Esophagus (tissue), 2 donors: ENCODE measurements around the gene CYB5R2. TPM values are rescaled to one million over a fixed set of nuclear protein-coding genes. Genes with fewer than 3 reads are reported as not detected.

ENCODE experiments used
- H3K27ac ChIP-seq, 2 donors: one replicate each; pipeline ENCODE4 v1.5.1; 2013; ENCODE audit warnings: low read depth in 2 of 2, mild to moderate bottlenecking in 2 of 2, inconsistent platforms in 1 of 2, low read length in 1 of 2, moderate library complexity in 1 of 2
- H3K27me3 ChIP-seq, 2 donors: one replicate each; pipeline ENCODE4 v1.6.1; 2013; ENCODE audit warnings: low read length in 2 of 2, control low read depth in 1 of 2, mild to moderate bottlenecking in 1 of 2; ENCODE audit not compliant: insufficient read depth in 2 of 2, control insufficient read depth in 1 of 2
- H3K36me3 ChIP-seq, 2 donors: one replicate each; pipeline ENCODE4 v1.6.1; 2013; ENCODE audit warnings: low read length in 1 of 2; ENCODE audit not compliant: control insufficient read depth in 2 of 2, insufficient read depth in 2 of 2
- H3K4me1 ChIP-seq, 2 donors: one replicate each; pipeline ENCODE4 v1.6.1; 2013; ENCODE audit warnings: low read length in 1 of 2; ENCODE audit not compliant: control insufficient read depth in 2 of 2, insufficient read depth in 2 of 2
- H3K4me3 ChIP-seq, 2 donors: one replicate each; pipeline ENCODE4 v1.5.1; 2013; ENCODE audit warnings: low read length in 2 of 2, mild to moderate bottlenecking in 2 of 2, low read depth in 1 of 2, moderate library complexity in 1 of 2
- H3K9me3 ChIP-seq, 2 donors: one replicate each; pipeline ENCODE4 v1.6.1; 2013; ENCODE audit warnings: mild to moderate bottlenecking in 2 of 2, low read depth in 1 of 2, low read length in 1 of 2, moderate library complexity in 1 of 2; ENCODE audit not compliant: control insufficient read depth in 2 of 2, insufficient read depth in 1 of 2
- WGBS, 2 donors: extraction: QIAGEN DNeasy Blood & Tissue Kit; methylation state at CpG; one replicate each; pipeline ENCODE4 v1.1.7; 2013; 5-methylcytosine and 5-hydroxymethylcytosine counted together
- polyA plus RNA-seq, 2 donors: library from polyadenylated mRNA; stranded (reverse); fragments of 200-250 nt; gene quantifications; one replicate each; pipeline ENCODE4 v1.2.3, GENCODE V29; 2013
- donor health status: healthy with polysubstance abuse.
- donor health status: Bipolar disorder and iron deficiency.

The CYB5R2 gene
- polyA plus RNA-seq, 2 donors: 10.0 to 20.7 TPM

GRCh38 chr11:7672276-7672959, 882 bp downstream of the CYB5R2 start:
- Histone ChIP-seq H3K27me3 (no peaks in the 10 kb centered on the region), H3K4me3 (peak overlapping the region in 1 of 2 donors; percentile 51), H3K27ac (peak overlapping the region; percentile 79 to 88), H3K4me1 (peaks cover 7 to 20% of the 10 kb centered on the region in 2 donors), H3K36me3 (no peaks in the 10 kb centered on the region), H3K9me3 (no peaks in the 10 kb centered on the region)
- WGBS, 2 donors: 89% methylated on average over 16 of the region's 16 CpGs

GRCh38 chr11:7671347-7672215, 1.7 kb downstream of the CYB5R2 start:
- no peaks in the 10 kb centered on the region for H3K9me3 ChIP-seq
- H3K27ac ChIP-seq: peak overlapping the region; percentile 79 to 88
- no peak overlapping the region for H3K4me3 ChIP-seq
- no peaks in the 10 kb centered on the region for H3K27me3 ChIP-seq
- 48 to 52% methylated on average over 10 of the region's 10 CpGs for WGBS, 2 donors
- H3K4me1 ChIP-seq: peaks cover 7 to 20% of the 10 kb centered on the region in 2 donors
- H3K36me3 ChIP-seq: no peaks in the 10 kb centered on the region

GRCh38 chr11:7670641-7671040, 2.7 kb downstream of the CYB5R2 start:
- H3K9me3 ChIP-seq: no peaks in the 10 kb centered on the region
- peaks cover 7 to 20% of the 10 kb centered on the region in 2 donors for H3K4me1 ChIP-seq
- WGBS, 2 donors: 61 to 75% methylated on average over 4 of the region's 4 CpGs
- peak overlapping the region; percentile 79 to 88 for H3K27ac ChIP-seq
- no peaks in the 10 kb centered on the region for H3K27me3 ChIP-seq
- peaks cover 0 to 1% of the 10 kb centered on the region in 2 donors for H3K36me3 ChIP-seq
- no peak overlapping the region for H3K4me3 ChIP-seq

DNA sequence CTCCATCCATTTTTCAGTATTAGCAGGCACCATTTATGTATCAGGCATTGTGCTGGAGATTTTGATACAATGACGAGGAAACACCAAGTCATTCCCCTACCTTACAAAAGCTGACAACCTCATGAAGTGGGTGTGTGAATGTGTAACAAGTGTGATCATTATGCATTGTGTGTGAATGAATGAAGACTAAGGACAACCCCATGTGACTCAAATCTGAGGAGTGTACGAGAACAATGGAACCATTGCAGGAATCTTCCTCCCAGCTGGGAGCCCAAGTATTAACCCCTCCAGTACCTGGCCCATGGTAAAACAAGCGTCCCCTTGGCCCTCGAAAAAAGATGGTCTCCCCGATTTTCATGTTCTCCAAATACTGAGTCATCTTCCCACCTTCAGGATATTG, 4.4 kb downstream of the CYB5R2 start:
- H3K4me1 ChIP-seq: peaks cover 7 to 23% of the 10 kb centered on the region in 2 donors
- peak overlapping the region; percentile 45 to 82 for H3K27ac ChIP-seq
- no peaks in the 10 kb centered on the region for H3K9me3 ChIP-seq
- 62 to 73% methylated on average over 5 of the region's 5 CpGs for WGBS, 2 donors
- peaks cover 4 to 5% of the 10 kb centered on the region in 2 donors for H3K36me3 ChIP-seq
- no peak overlapping the region for H3K4me3 ChIP-seq
- H3K27me3 ChIP-seq: no peaks in the 10 kb centered on the region

- peaks cover 4 to 5% of the 10 kb centered on the region in 2 donors for H3K36me3 ChIP-seq
- H3K4me1 ChIP-seq: peaks cover 7 to 19% of the 10 kb centered on the region in 2 donors
- no peaks in the 10 kb centered on the region for H3K27me3 ChIP-seq
- no peak overlapping the region for H3K4me3 ChIP-seq
- WGBS, 2 donors: 72 to 76% methylated on average over 7 of the region's 7 CpGs
- peak overlapping the region; percentile 45 to 82 for H3K27ac ChIP-seq
- H3K9me3 ChIP-seq: no peaks in the 10 kb centered on the region
These were observed 4.8 kb downstream of the CYB5R2 start for GRCh38 chr11:7668464-7668863.

DNA sequence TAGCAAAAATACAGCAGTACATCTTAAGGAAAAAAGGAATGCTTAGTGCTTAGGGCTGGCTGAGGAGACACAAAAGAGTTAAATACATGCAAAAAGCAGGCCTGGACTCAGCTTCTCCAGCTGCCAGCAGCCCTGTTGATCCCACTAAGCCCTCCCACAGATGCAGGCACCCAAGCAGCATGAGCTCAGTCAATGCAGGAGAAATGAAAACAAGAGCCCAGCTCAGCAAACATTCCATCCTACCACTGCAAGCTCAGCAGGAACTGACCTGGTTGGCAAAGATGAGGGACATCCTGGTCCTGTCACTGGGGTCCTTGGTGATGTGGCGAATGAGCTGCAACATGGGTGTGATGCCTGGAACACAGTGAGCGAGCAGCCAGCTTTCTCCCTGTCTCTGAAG, 5.8 kb downstream of the CYB5R2 start:
- H3K36me3 ChIP-seq: peaks cover 4 to 5% of the 10 kb centered on the region in 2 donors
- H3K4me3 ChIP-seq: no peak overlapping the region
- peaks cover 3 to 12% of the 10 kb centered on the region in 2 donors for H3K4me1 ChIP-seq
- H3K9me3 ChIP-seq: no peaks in the 10 kb centered on the region
- H3K27me3 ChIP-seq: no peaks in the 10 kb centered on the region
- no peak overlapping the region for H3K27ac ChIP-seq
- WGBS, 2 donors: 80 to 85% methylated on average over 2 of the region's 2 CpGs

DNA sequence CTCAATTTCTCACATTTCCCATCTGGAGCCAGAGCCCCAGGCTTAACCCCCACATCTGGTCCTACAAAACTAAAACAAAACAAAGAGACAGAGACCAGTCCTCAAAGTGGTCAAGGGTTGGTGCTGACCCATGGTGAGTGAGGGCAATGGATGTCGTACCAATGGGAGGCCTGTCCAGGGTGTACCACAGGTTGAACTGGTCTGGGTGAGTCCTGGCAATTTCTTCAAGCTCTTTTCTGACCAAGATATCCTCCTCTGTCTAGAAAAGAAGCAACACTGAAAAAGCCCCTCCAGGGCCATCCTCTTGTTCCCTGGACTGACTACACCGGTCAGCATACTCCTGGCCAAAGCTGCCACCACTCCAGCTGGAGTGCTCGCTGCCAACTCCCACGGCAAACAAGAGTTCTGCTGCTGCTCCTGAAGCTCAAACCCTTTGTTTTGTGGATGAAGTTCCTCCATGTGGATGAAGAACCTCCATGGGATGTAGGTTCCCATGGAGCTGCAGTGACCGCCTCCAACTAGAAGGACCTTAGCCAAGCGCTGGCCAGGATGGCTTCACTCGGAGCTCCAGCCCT, 6.9 kb downstream of the CYB5R2 start:
- 81 to 86% methylated on average over 7 of the region's 7 CpGs for WGBS, 2 donors
- H3K4me1 ChIP-seq: peaks cover 0 to 8% of the 10 kb centered on the region in 2 donors

GRCh38 chr11:7665473-7666291, 7.6 kb downstream of the CYB5R2 start:
- no peak overlapping the region for H3K27ac ChIP-seq
- H3K36me3 ChIP-seq: peaks cover 4 to 5% of the 10 kb centered on the region in 2 donors
- WGBS, 2 donors: 49 to 54% methylated on average over 20 of the region's 20 CpGs

More for the DNA sequence above, 6.9 kb downstream of the CYB5R2 start:
- Histone ChIP-seq H3K27ac (no peak overlapping the region), H3K9me3 (no peaks in the 10 kb centered on the region), H3K27me3 (no peaks in the 10 kb centered on the region), H3K36me3 (peaks cover 4 to 5% of the 10 kb centered on the region in 2 donors), H3K4me3 (no peak overlapping the region)

DNA sequence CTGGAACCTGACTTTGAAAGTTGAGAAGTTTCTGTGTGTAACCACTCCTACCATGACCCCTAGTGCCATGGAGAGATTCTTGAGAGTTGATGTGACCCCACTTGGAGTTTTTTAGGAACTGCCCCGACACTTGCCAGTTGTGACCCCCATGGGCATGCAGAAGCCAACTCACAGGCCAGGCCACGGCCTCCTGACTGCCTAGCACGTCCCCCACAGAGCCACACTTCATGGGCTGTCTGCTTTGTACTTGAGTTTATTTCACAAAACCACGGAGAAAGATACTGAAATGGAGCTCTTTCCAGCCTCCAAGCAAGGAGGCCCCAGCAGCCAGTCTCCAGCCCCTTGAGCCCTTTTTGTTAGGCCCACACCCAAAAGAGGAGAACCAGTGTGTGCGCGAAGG, 8.4 kb downstream of the CYB5R2 start:
- Histone ChIP-seq H3K36me3 (peaks cover 4 to 5% of the 10 kb centered on the region in 2 donors), H3K9me3 (no peaks in the 10 kb centered on the region), H3K4me3 (no peak overlapping the region), H3K4me1 (peaks cover 0 to 4% of the 10 kb centered on the region in 2 donors), H3K27ac (no peak overlapping the region), H3K27me3 (no peaks in the 10 kb centered on the region)
- whole genome bisulfite sequencing, 2 donors: 75 to 91% methylated on average over 6 of the region's 6 CpGs

More at GRCh38 chr11:7665473-7666291, 7.6 kb downstream of the CYB5R2 start:
- Histone ChIP-seq H3K9me3 (no peaks in the 10 kb centered on the region), H3K27me3 (no peaks in the 10 kb centered on the region), H3K4me1 (peaks cover 0 to 4% of the 10 kb centered on the region in 2 donors), H3K4me3 (no peak overlapping the region)
